ENCODE data around the gene NDUFAF5.
"Not testable (repeated sequence)": the region's sequence is repeated elsewhere in the genome, so short reads cannot be mapped to it uniquely, and the experiment has no call there.

Gene NDUFAF5
- long read RNA-seq, donor 1, full-length matches to known transcripts, result 8 of 8 reads
- long read RNA-seq, donor 1, partial matches to known transcripts, result 0 of 8 reads
- long read RNA-seq, donor 1, other reads (novel, unspliced or antisense), result 0 of 8 reads
- long read RNA-seq, donor 2, full-length matches to known transcripts, result 9 of 9 reads
- long read RNA-seq, donor 2, partial matches to known transcripts, result 0 of 9 reads
- long read RNA-seq, donor 2, other reads (novel, unspliced or antisense), result 0 of 9 reads
- long read RNA-seq, donor 3, partial matches to known transcripts, result 0 of 4 reads
- long read RNA-seq, donor 3, other reads (novel, unspliced or antisense), result 0 of 4 reads
- long read RNA-seq, donor 4, partial matches to known transcripts, result 0 of 4 reads
- long read RNA-seq, donor 4, other reads (novel, unspliced or antisense), result 0 of 4 reads
- long read RNA-seq, donor 5, full-length matches to known transcripts, result 5 of 5 reads
- long read RNA-seq, donor 5, partial matches to known transcripts, result 0 of 5 reads
- long read RNA-seq, donor 5, other reads (novel, unspliced or antisense), result 0 of 5 reads
- long read RNA-seq, donor 6, full-length matches to known transcripts, result 4 of 4 reads
- long read RNA-seq, donor 6, partial matches to known transcripts, result 0 of 4 reads
- long read RNA-seq, donor 6, other reads (novel, unspliced or antisense), result 0 of 4 reads
- long read RNA-seq, donor 7, full-length matches to known transcripts, result 3 of 3 reads
- long read RNA-seq, donor 7, partial matches to known transcripts, result 0 of 3 reads
- long read RNA-seq, donor 7, other reads (novel, unspliced or antisense), result 0 of 3 reads
- long read RNA-seq, donor 8, full-length matches to known transcripts, result 5 of 5 reads
- long read RNA-seq, donor 8, partial matches to known transcripts, result 0 of 5 reads
- long read RNA-seq, donor 8, other reads (novel, unspliced or antisense), result 0 of 5 reads

GRCh38 chr20:13784893-13785715 is at the start of gene NDUFAF5, which contains the start of gene ESF1:
TSS of gene NDUFAF5 (plus strand) at chr20:13785028. CDS start at chr20:13785069, 41 bp downstream.
TSS of gene ESF1 (minus strand) at chr20:13784919. CDS start at chr20:13783140, 1,779 bp downstream.
- peak; percentile 90 for DNase-seq

GRCh38 chr20:13735826-13736225 is 49.0 kb upstream of the NDUFAF5 start:
- no peak for DNase-seq

GRCh38 chr20:13736436-13737191 is 48.2 kb upstream of the NDUFAF5 start:
- DNase-seq, result no peak

- not testable (repeated sequence) for DNase-seq
Measured at GRCh38 chr20:13738187-13738586, 46.6 kb upstream of the NDUFAF5 start.

- no peak for DNase-seq
Measured at GRCh38 chr20:13739731-13740649, 44.8 kb upstream of the NDUFAF5 start.

- no peak for DNase-seq
Measured at GRCh38 chr20:13741879-13742278, 42.9 kb upstream of the NDUFAF5 start.

- no peak for DNase-seq
Measured at GRCh38 chr20:13744352-13744751, 40.5 kb upstream of the NDUFAF5 start.

GRCh38 chr20:13745784-13746183 is 39.0 kb upstream of the NDUFAF5 start:
- no peak for DNase-seq

GRCh38 chr20:13749811-13750210 is 35.0 kb upstream of the NDUFAF5 start:
- DNase-seq, result no peak

- no peak for DNase-seq
Measured at GRCh38 chr20:13753436-13754036, 31.3 kb upstream of the NDUFAF5 start.

GRCh38 chr20:13755809-13756208 is 29.0 kb upstream of the NDUFAF5 start:
- no peak for DNase-seq

- DNase-seq, result no peak
Measured at GRCh38 chr20:13756551-13756950, 28.3 kb upstream of the NDUFAF5 start.

GRCh38 chr20:13758884-13759283 is 25.9 kb upstream of the NDUFAF5 start:
- no peak for DNase-seq

- DNase-seq, result not testable (repeated sequence)
Measured at GRCh38 chr20:13760451-13760946, 24.3 kb upstream of the NDUFAF5 start.

- no peak for DNase-seq
Measured at GRCh38 chr20:13765299-13765698, 19.5 kb upstream of the NDUFAF5 start.

GRCh38 chr20:13765868-13766416 is 18.9 kb upstream of the NDUFAF5 start:
- DNase-seq, result no peak

GRCh38 chr20:13770141-13770540 is 14.7 kb upstream of the NDUFAF5 start:
- no peak for DNase-seq

- no peak for DNase-seq
Measured at GRCh38 chr20:13771853-13772453, 12.9 kb upstream of the NDUFAF5 start.

- DNase-seq, result no peak
Measured at GRCh38 chr20:13772529-13772928, 12.3 kb upstream of the NDUFAF5 start.
